Muscle layer of colon (tissue), 2 donors: ENCODE results near the gene PRSS2.
"Not testable (repeated sequence)": the region's sequence is repeated elsewhere in the genome, so short reads cannot be mapped to it uniquely, and the experiment has no call there.

Experiments used
- H3K27ac ChIP-seq: one replicate; pipeline ENCODE4 v1.7.0; 2013; ENCODE audit warnings: low read depth, mild to moderate bottlenecking, low read length, moderate library complexity
- H3K27me3 ChIP-seq, 2 donors: one replicate each; pipeline ENCODE4 v1.7.0; 2013; ENCODE audit warnings: low read length in 2 of 2, mild to moderate bottlenecking in 2 of 2; ENCODE audit not compliant: insufficient read depth in 2 of 2, control insufficient read depth in 1 of 2
- H3K36me3 ChIP-seq: one replicate; pipeline ENCODE4 v1.7.0; 2013; ENCODE audit warnings: mild to moderate bottlenecking, low read length; ENCODE audit not compliant: insufficient read depth
- H3K4me1 ChIP-seq: one replicate; pipeline ENCODE4 v1.7.0; 2013; ENCODE audit warnings: mild to moderate bottlenecking, low read length; ENCODE audit not compliant: insufficient read depth
- H3K4me3 ChIP-seq, 2 donors: one replicate each; pipeline ENCODE4 v1.7.0; 2013; ENCODE audit warnings: low read length in 2 of 2, low read depth in 1 of 2, mild to moderate bottlenecking in 1 of 2, moderate library complexity in 1 of 2
- H3K9ac ChIP-seq: one replicate; pipeline ENCODE4 v1.7.0; 2013; ENCODE audit warnings: low read length
- H3K9me3 ChIP-seq: one replicate; pipeline ENCODE4 v1.7.0; 2013; ENCODE audit warnings: mild to moderate bottlenecking, low read length
- donor health status: abdominal sarcoma.
- donor health status: Adenocarcinoma of cecum.

Gene PRSS2

GRCh38 chr7:142761606-142762005, 9.2 kb upstream of the PRSS2 start:
- not testable (repeated sequence) for H3K36me3 ChIP-seq, H3K27ac ChIP-seq, H3K9me3 ChIP-seq, H3K9ac ChIP-seq, H3K4me3 ChIP-seq, H3K27me3 ChIP-seq, H3K4me1 ChIP-seq

GRCh38 chr7:142762104-142762503, 8.7 kb upstream of the PRSS2 start:
- no peaks in the 10 kb centered on the region for H3K9me3 ChIP-seq
- H3K4me3 ChIP-seq: no peak overlapping the region
- no peaks in the 10 kb centered on the region for H3K4me1 ChIP-seq
- H3K36me3 ChIP-seq: no peaks in the 10 kb centered on the region
- H3K27me3 ChIP-seq: no peaks in the 10 kb centered on the region
- H3K27ac ChIP-seq: no peak overlapping the region
- H3K9ac ChIP-seq: no peak overlapping the region

- no peak overlapping the region for H3K27ac ChIP-seq
- H3K9ac ChIP-seq: no peak overlapping the region
- H3K36me3 ChIP-seq: no peaks in the 10 kb centered on the region
Observed at GRCh38 chr7:142767451-142767850, 3.3 kb upstream of the PRSS2 start.

DNA sequence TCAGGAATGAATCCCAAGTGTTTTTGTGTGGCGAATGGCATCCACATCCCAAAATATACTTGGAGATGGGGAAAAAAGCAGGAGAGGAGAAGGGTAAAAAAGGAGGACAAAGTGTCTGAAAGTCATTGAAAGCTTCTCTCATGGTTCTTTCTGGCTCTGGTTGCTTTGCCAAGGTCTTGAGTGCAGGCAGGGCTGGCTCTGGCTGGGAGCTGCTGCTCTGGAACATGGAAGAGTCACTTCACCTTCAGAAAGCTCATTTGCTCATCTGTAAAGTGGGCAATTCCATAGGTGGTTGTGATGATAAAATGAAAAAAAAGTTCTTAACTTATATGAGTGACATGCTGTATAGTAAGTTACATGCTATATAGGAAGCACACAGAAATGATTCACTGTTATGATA, 2.9 kb upstream of the PRSS2 start:
- no peaks in the 10 kb centered on the region for H3K36me3 ChIP-seq
- H3K4me1 ChIP-seq: no peaks in the 10 kb centered on the region
- no peak overlapping the region for H3K27ac ChIP-seq
- no peaks in the 10 kb centered on the region for H3K9me3 ChIP-seq
- H3K4me3 ChIP-seq: no peak overlapping the region
- no peaks in the 10 kb centered on the region for H3K27me3 ChIP-seq
- no peak overlapping the region for H3K9ac ChIP-seq

More at GRCh38 chr7:142767451-142767850, 3.3 kb upstream of the PRSS2 start:
- no peaks in the 10 kb centered on the region for H3K9me3 ChIP-seq
- no peak overlapping the region for H3K4me3 ChIP-seq
- H3K27me3 ChIP-seq: no peaks in the 10 kb centered on the region
- no peaks in the 10 kb centered on the region for H3K4me1 ChIP-seq

DNA sequence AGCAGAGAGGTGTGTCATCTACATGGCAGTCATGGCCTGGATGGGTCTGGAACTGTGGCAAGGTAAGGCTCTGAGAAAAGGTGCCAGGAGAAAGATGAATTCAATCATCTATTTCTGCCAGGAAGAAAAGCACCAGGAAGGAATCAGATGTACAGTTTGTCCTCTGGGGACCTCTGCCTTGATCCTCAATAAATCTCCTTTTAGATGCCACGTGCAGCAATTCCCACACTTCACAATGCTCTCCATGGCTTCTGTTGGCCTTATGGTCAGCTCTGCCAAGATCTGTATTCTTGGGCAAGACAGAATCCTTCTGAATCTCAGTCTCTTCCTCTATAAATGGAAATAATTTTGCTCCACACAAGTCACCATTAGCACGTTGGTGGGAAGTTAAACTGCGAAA, 1.9 kb upstream of the PRSS2 start:
- not testable (repeated sequence) for H3K4me3 ChIP-seq, H3K9me3 ChIP-seq, H3K36me3 ChIP-seq, H3K27me3 ChIP-seq, H3K9ac ChIP-seq, H3K27ac ChIP-seq, H3K4me1 ChIP-seq

DNA sequence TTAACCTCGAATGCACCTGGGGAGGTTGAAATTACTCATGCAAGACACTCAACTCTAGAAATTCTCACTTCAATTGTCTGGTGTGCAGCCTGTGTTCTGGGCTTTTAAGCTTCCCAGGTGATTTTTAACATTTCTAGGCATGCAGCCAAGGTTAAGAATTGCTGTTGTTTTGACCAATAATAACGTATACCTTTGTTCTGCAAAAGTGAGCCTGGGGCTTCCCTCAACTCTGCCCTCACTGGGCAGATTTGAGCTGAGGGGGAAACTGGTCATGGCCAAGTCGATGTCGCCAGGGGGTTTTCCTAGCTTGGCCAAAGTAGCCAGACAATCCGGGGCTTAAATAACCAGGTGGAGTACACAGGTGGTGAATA, 568 bp downstream of the PRSS2 start:
- no peak overlapping the region for H3K4me3 ChIP-seq
- no peaks in the 10 kb centered on the region for H3K36me3 ChIP-seq
- H3K4me1 ChIP-seq: no peaks in the 10 kb centered on the region
- H3K9me3 ChIP-seq: no peaks in the 10 kb centered on the region
- H3K27ac ChIP-seq: no peak overlapping the region
- no peaks in the 10 kb centered on the region for H3K27me3 ChIP-seq
- no peak overlapping the region for H3K9ac ChIP-seq

- no peak overlapping the region for H3K27ac ChIP-seq
Observed at GRCh38 chr7:142772051-142772450, 1.3 kb downstream of the PRSS2 start.

GRCh38 chr7:142772673-142773072, 1.9 kb downstream of the PRSS2 start:
- Histone ChIP-seq H3K4me1 (no peaks in the 10 kb centered on the region), H3K9ac (no peak overlapping the region), H3K27ac (no peak overlapping the region), H3K9me3 (no peaks in the 10 kb centered on the region), H3K27me3 (no peaks in the 10 kb centered on the region), H3K36me3 (no peaks in the 10 kb centered on the region), H3K4me3 (no peak overlapping the region)

More at GRCh38 chr7:142772051-142772450, 1.3 kb downstream of the PRSS2 start:
- no peaks in the 10 kb centered on the region for H3K9me3 ChIP-seq
- no peak overlapping the region for H3K9ac ChIP-seq
- no peaks in the 10 kb centered on the region for H3K36me3 ChIP-seq
- H3K4me3 ChIP-seq: no peak overlapping the region
- H3K4me1 ChIP-seq: no peaks in the 10 kb centered on the region
- no peaks in the 10 kb centered on the region for H3K27me3 ChIP-seq

DNA sequence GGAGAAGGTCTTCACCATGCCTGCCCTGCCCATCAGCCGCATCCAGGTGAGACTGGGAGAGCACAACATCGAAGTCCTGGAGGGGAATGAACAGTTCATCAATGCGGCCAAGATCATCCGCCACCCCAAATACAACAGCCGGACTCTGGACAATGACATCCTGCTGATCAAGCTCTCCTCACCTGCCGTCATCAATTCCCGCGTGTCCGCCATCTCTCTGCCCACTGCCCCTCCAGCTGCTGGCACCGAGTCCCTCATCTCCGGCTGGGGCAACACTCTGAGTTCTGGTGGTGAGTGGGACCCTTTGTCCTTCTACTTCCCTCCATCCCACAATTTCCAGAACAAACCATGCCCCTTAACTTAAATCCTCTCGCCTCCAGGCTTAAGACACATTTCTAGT, 2.5 kb downstream of the PRSS2 start:
- no peak overlapping the region for H3K27ac ChIP-seq
- no peaks in the 10 kb centered on the region for H3K27me3 ChIP-seq
- no peaks in the 10 kb centered on the region for H3K4me1 ChIP-seq
- H3K9me3 ChIP-seq: no peaks in the 10 kb centered on the region
- H3K36me3 ChIP-seq: no peaks in the 10 kb centered on the region
- no peak overlapping the region for H3K9ac ChIP-seq
- no peak overlapping the region for H3K4me3 ChIP-seq

DNA sequence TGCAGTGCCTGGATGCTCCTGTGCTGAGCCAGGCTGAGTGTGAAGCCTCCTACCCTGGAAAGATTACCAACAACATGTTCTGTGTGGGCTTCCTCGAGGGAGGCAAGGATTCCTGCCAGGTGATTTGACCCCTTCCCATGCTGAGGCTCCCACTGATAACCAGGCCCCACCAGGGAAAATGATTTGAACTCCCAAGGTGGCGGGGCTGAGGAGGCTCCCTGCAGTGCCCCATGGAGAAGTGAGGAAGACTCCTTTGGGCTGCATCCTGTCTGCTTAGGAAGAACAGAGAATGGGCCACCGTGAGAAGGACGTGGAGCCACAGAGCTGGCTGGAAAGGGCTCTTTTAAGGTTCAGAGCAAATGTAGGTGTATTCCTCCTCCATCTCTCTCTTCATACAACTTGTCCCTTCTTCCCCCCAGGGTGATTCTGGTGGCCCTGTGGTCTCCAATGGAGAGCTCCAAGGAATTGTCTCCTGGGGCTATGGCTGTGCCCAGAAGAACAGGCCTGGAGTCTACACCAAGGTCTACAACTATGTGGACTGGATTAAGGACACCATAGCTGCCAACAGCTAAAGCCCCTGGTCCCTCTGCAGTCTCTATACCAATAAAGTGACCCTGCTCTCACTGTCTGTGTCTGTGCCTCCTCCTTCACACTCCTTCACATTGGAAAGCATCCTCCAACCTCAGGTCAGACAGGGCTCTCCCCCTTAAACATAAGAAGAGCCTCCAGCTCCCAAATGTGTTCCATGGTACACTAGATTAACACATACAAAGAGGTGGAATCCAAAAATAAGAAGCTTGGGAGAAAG, 3.4 kb downstream of the PRSS2 start:
- Histone ChIP-seq H3K4me3 (no peak overlapping the region), H3K36me3 (no peaks in the 10 kb centered on the region), H3K27ac (no peak overlapping the region), H3K27me3 (no peaks in the 10 kb centered on the region), H3K4me1 (no peaks in the 10 kb centered on the region), H3K9me3 (no peaks in the 10 kb centered on the region), H3K9ac (no peak overlapping the region)

DNA sequence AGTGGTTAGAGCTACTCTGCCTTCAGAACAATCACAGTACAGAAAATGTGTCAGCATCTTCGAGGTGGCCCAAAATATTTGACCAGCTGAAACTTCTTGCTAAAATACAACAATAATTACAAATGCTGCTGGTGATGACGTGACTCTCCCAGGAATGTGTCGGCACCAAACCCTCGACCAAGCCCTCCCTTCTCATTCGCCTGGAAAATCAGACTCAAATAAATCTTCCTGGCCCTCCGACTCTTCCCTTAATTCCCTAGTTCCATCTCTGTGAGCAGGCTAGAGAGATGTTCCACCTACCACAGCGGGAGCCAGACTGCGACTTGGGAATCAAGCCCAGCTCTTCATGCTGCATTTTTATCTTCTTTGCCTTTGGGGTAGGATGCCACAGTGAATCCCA, 4.1 kb downstream of the PRSS2 start:
- H3K36me3 ChIP-seq: no peaks in the 10 kb centered on the region
- H3K4me3 ChIP-seq: no peak overlapping the region
- H3K9ac ChIP-seq: no peak overlapping the region
- H3K4me1 ChIP-seq: no peaks in the 10 kb centered on the region
- H3K9me3 ChIP-seq: no peaks in the 10 kb centered on the region
- no peak overlapping the region for H3K27ac ChIP-seq
- H3K27me3 ChIP-seq: no peaks in the 10 kb centered on the region

DNA sequence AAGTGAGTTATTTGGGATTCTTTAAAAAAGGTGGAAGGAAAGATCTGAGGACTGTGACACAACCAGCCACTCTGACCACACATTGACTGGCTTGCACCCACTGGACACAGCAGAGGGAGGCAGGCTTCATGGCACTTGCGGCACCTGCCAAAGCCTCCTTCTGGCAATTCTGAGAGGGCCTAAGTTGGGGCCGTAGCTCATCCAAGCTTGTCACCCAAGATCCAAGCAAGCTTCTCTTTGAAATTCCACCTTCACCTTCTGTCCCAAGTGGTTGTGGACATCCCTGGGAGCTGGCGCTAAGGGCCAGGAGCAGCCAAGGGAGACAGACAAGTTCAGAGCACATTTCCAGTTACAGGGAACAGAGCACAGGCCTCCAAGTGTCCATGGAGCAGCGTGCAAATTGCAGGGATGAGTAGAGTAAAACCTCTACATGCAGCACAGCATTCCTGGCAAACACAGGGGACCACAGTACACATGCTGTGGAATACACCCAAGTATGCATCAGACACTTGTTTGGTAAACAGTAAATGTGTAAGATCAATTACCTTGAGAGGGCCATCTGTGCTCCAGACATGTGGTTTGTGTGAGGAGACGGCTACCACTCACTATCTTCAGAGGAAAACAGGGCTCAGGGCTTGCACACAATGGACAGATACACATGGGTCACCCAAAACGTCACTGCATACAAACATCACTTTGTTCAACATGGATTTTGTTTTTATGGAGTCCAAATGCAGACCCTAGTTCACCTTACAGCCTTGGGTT, 4.8 kb downstream of the PRSS2 start:
- H3K4me1 ChIP-seq, H3K9me3 ChIP-seq, H3K36me3 ChIP-seq, H3K4me3 ChIP-seq, H3K27me3 ChIP-seq, H3K9ac ChIP-seq, H3K27ac ChIP-seq: not testable (repeated sequence)
